ENCODE data around the gene MRPL36.

MRPL36 gene

DNA sequence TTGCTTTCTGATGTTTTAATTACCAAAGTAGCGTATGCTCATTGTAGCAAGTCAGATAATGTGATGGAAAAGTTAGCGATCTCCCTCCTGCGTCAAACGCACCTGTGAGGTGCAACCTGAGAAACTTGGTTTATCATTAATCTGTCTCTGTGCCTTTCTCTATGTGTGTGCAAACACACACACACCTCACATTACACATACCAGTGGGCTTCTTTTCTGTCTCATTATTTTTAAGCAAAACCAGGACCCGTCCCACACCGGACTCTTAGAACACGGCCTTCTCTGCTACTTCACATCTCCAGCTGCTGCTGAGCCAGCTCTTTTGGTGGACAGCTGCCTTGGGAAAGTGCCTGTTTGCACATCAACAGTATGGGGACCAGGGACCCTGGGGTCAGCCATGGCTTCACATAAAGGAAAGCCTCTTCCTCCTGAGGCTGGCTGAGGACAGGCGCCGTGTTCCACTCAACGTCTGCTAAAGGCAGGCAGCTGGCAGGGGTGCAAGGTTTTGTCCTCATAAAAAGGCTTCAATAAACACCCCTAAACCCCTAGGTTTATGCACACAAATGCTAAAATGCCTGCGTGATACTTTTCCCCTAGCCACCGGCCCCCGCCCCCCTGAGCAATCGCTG is 44.2 kb downstream of the MRPL36 start:
- Histone ChIP-seq H3K4ac (ENCODE audit: low read depth in 1 of 2, low read length in 2 of 2) (no peak overlapping the region), H2AK5ac (ENCODE audit: low read length, severe bottlenecking) (no peak overlapping the region), H3K79me1 (replicated peaks; ENCODE audit: low read length, poor library complexity, severe bottlenecking) (no peaks in the 10 kb centered on the region), H3K23ac (ENCODE audit: low read length in 2 of 2) (no peak overlapping the region), H3K4me3 (ENCODE audit: insufficient read depth in 1 of 2, low read depth in 1 of 2, low read length in 2 of 2) (no peak overlapping the region), H3K9me3 (ENCODE audit: control insufficient read depth, low read length) (peaks cover 7% of the 10 kb centered on the region), H3K18ac (ENCODE audit: low read depth in 1 of 2, low read length in 2 of 2) (no peak overlapping the region), H2BK12ac (ENCODE audit: low read length in 2 of 2) (no peak overlapping the region), H2BK15ac (ENCODE audit: low read depth, poor library complexity, severe bottlenecking) (no peak overlapping the region), H3K36me3 (ENCODE audit: control insufficient read depth in 1 of 2, insufficient read depth in 2 of 2, low read depth in 1 of 2, low read length in 2 of 2) (no peaks in the 10 kb centered on the region), H3K4me2 (ENCODE audit: low read length, poor library complexity, severe bottlenecking) (no peak overlapping the region), H3K4me1 (ENCODE audit: control insufficient read depth, insufficient read depth, low read depth, low read length) (no peaks in the 10 kb centered on the region), H3K27ac (ENCODE audit: low read length, poor library complexity, severe bottlenecking) (no peak overlapping the region), H3K14ac (ENCODE audit: low read length in 2 of 2) (no peak overlapping the region), H3K9ac (ENCODE audit: low read length) (no peak overlapping the region), H4K91ac (ENCODE audit: low read length) (no peak overlapping the region), H2BK5ac (ENCODE audit: low read depth, low read length, poor library complexity, severe bottlenecking) (no peak overlapping the region), H2AFZ (ENCODE audit: low read depth, low read length) (no peak overlapping the region), H3K27me3 (ENCODE audit: control insufficient read depth in 1 of 2, insufficient read depth in 1 of 2, low read length in 2 of 2) (peaks cover 1 to 45% of the 10 kb centered on the region in 2 experiments), H4K8ac (ENCODE audit: low read length) (no peak overlapping the region), H2BK120ac (ENCODE audit: low read depth, low read length) (no peak overlapping the region)
- WGBS: 90% methylated on average over 14 of the region's 14 CpGs
- no peak for DNase-seq

DNA sequence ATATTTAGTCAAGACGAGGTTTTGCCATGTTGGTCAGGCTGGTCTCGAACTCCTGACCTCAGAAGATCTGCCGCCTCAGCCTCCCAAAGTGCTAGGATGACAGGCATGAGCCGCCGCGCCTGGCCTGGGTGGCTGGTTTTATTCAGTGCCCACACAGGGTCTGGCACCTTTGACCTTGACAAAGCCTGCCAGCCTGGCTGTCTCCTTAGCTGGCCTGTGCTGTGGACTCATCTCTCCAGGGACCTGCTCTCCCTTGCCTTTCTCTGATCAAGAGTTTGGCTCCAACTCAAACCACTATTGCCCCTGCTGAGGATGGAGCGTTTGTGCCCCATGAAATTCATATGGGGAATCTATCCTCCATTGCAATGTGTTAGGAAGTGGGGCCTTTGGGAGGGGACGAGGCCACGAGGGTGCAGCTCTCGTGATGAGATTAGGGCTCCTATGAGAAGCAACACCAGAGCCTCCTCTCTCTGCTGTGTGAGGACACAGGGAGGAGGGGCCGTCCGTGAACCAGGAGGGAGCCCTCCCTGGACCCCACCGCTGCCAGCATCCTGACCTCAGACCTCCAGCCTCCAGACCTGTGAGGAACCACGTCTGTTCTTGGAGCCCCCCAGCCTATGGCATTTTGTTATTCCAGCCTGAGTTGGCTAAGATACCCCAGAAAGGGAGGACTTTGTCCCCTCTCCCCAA is 45.0 kb downstream of the MRPL36 start:
- Histone ChIP-seq H3K4me2 (ENCODE audit: low read length, poor library complexity, severe bottlenecking) (no peak overlapping the region), H2BK5ac (ENCODE audit: low read depth, low read length, poor library complexity, severe bottlenecking) (no peak overlapping the region), H3K23ac (ENCODE audit: low read length in 2 of 2) (no peak overlapping the region), H3K36me3 (ENCODE audit: control insufficient read depth in 1 of 2, insufficient read depth in 2 of 2, low read depth in 1 of 2, low read length in 2 of 2) (no peaks in the 10 kb centered on the region), H3K27me3 (ENCODE audit: control insufficient read depth in 1 of 2, insufficient read depth in 1 of 2, low read length in 2 of 2) (peaks cover 0 to 45% of the 10 kb centered on the region in 2 experiments), H2BK120ac (ENCODE audit: low read depth, low read length) (no peak overlapping the region), H3K27ac (ENCODE audit: low read length, poor library complexity, severe bottlenecking) (no peak overlapping the region), H3K9me3 (ENCODE audit: control insufficient read depth, low read length) (peaks cover 7% of the 10 kb centered on the region), H4K8ac (ENCODE audit: low read length) (no peak overlapping the region), H3K4me3 (ENCODE audit: insufficient read depth in 1 of 2, low read depth in 1 of 2, low read length in 2 of 2) (no peak overlapping the region), H2BK12ac (ENCODE audit: low read length in 2 of 2) (no peak overlapping the region), H3K4me1 (ENCODE audit: control insufficient read depth, insufficient read depth, low read depth, low read length) (no peaks in the 10 kb centered on the region), H4K91ac (ENCODE audit: low read length) (no peak overlapping the region), H2AK5ac (ENCODE audit: low read length, severe bottlenecking) (no peak overlapping the region), H3K18ac (ENCODE audit: low read depth in 1 of 2, low read length in 2 of 2) (no peak overlapping the region), H3K4ac (ENCODE audit: low read depth in 1 of 2, low read length in 2 of 2) (no peak overlapping the region), H2BK15ac (ENCODE audit: low read depth, poor library complexity, severe bottlenecking) (no peak overlapping the region), H2AFZ (ENCODE audit: low read depth, low read length) (no peak overlapping the region), H3K14ac (ENCODE audit: low read length in 2 of 2) (no peak overlapping the region), H3K9ac (ENCODE audit: low read length) (no peak overlapping the region), H3K79me1 (replicated peaks; ENCODE audit: low read length, poor library complexity, severe bottlenecking) (no peaks in the 10 kb centered on the region)
- 84% methylated on average over 14 of the region's 14 CpGs for WGBS
- no peak for DNase-seq

DNA sequence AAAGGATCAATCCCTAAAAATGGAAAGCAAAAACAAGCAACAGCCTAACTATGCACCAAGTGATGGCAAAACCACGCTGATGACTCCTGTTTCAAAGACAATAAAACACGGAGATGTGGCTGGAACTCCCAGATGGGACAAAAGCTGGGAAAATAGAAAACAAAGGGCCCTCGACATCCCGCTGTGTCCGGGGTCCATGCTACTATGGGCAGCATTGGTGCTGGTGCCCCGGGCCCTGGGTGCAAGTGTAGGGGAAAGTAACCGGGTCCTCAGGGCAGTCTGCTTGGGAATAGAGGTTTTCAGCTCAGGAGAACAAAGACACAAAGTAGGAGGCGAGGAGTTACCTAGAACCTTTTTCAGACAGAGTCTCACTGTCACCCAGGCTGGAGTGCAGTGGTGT is 46.1 kb downstream of the MRPL36 start:
- Histone ChIP-seq H3K79me1 (replicated peaks; ENCODE audit: low read length, poor library complexity, severe bottlenecking) (no peaks in the 10 kb centered on the region), H4K91ac (ENCODE audit: low read length) (no peak overlapping the region), H2BK15ac (ENCODE audit: low read depth, poor library complexity, severe bottlenecking) (no peak overlapping the region), H3K4me1 (ENCODE audit: control insufficient read depth, insufficient read depth, low read depth, low read length) (no peaks in the 10 kb centered on the region), H3K23ac (ENCODE audit: low read length in 2 of 2) (no peak overlapping the region), H3K18ac (ENCODE audit: low read depth in 1 of 2, low read length in 2 of 2) (no peak overlapping the region), H2AFZ (ENCODE audit: low read depth, low read length) (no peak overlapping the region), H2AK5ac (ENCODE audit: low read length, severe bottlenecking) (no peak overlapping the region), H3K4me2 (ENCODE audit: low read length, poor library complexity, severe bottlenecking) (no peak overlapping the region), H2BK120ac (ENCODE audit: low read depth, low read length) (no peak overlapping the region), H2BK5ac (ENCODE audit: low read depth, low read length, poor library complexity, severe bottlenecking) (no peak overlapping the region), H3K4ac (ENCODE audit: low read depth in 1 of 2, low read length in 2 of 2) (no peak overlapping the region), H2BK12ac (ENCODE audit: low read length in 2 of 2) (no peak overlapping the region), H3K27me3 (ENCODE audit: control insufficient read depth in 1 of 2, insufficient read depth in 1 of 2, low read length in 2 of 2) (peaks cover 0 to 48% of the 10 kb centered on the region in 2 experiments), H3K27ac (ENCODE audit: low read length, poor library complexity, severe bottlenecking) (no peak overlapping the region), H3K9ac (ENCODE audit: low read length) (no peak overlapping the region), H3K36me3 (ENCODE audit: control insufficient read depth in 1 of 2, insufficient read depth in 2 of 2, low read depth in 1 of 2, low read length in 2 of 2) (no peaks in the 10 kb centered on the region), H3K4me3 (ENCODE audit: insufficient read depth in 1 of 2, low read depth in 1 of 2, low read length in 2 of 2) (no peak overlapping the region), H3K9me3 (ENCODE audit: control insufficient read depth, low read length) (peaks cover 3% of the 10 kb centered on the region), H3K14ac (ENCODE audit: low read length in 2 of 2) (no peak overlapping the region), H4K8ac (ENCODE audit: low read length) (no peak overlapping the region)
- no peak for DNase-seq
- 73% methylated on average over 8 of the region's 8 CpGs for WGBS

DNA sequence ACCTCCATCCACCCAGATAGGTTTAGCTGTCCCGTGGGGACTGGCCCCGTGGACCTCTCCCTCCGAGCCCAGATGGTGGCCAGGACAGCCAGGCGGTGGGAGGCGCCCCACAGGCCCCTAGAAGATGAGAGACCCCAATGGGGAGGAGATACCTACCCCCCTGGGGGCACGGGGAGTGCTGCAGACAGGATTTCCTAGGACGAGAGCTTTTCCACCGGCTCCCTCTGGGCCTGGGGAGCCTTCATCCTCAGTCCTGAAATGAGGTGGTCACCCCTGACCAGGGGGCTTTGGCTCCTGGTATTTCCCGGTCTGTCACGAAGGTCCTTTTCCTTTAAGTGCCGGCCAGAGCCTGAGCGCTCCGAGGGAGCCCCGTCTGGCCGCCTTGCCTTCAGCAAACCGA is 46.8 kb downstream of the MRPL36 start:
- no peak overlapping the region for H3K9ac ChIP-seq (ENCODE audit: low read length)
- H3K4ac ChIP-seq (ENCODE audit: low read depth in 1 of 2, low read length in 2 of 2): no peak overlapping the region
- H4K91ac ChIP-seq (ENCODE audit: low read length): no peak overlapping the region
- no peak overlapping the region for H2AFZ ChIP-seq (ENCODE audit: low read depth, low read length)
- no peak overlapping the region for H2BK120ac ChIP-seq (ENCODE audit: low read depth, low read length)
- H3K4me2 ChIP-seq (ENCODE audit: low read length, poor library complexity, severe bottlenecking): no peak overlapping the region
- H3K4me3 ChIP-seq (ENCODE audit: insufficient read depth in 1 of 2, low read depth in 1 of 2, low read length in 2 of 2): no peak overlapping the region
- DNase-seq: no peak
- no peaks in the 10 kb centered on the region for H3K9me3 ChIP-seq (ENCODE audit: control insufficient read depth, low read length)
- no peak overlapping the region for H2BK15ac ChIP-seq (ENCODE audit: low read depth, poor library complexity, severe bottlenecking)
- peaks cover 0 to 48% of the 10 kb centered on the region in 2 experiments for H3K27me3 ChIP-seq (ENCODE audit: control insufficient read depth in 1 of 2, insufficient read depth in 1 of 2, low read length in 2 of 2)
- no peak overlapping the region for H3K18ac ChIP-seq (ENCODE audit: low read depth in 1 of 2, low read length in 2 of 2)
- no peak overlapping the region for H4K8ac ChIP-seq (ENCODE audit: low read length)
- no peaks in the 10 kb centered on the region for H3K36me3 ChIP-seq (ENCODE audit: control insufficient read depth in 1 of 2, insufficient read depth in 2 of 2, low read depth in 1 of 2, low read length in 2 of 2)
- H2BK12ac ChIP-seq (ENCODE audit: low read length in 2 of 2): no peak overlapping the region
- H3K23ac ChIP-seq (ENCODE audit: low read length in 2 of 2): no peak overlapping the region
- H3K4me1 ChIP-seq (ENCODE audit: control insufficient read depth, insufficient read depth, low read depth, low read length): no peaks in the 10 kb centered on the region
- no peak overlapping the region for H3K27ac ChIP-seq (ENCODE audit: low read length, poor library complexity, severe bottlenecking)
- no peaks in the 10 kb centered on the region for H3K79me1 ChIP-seq (replicated peaks; ENCODE audit: low read length, poor library complexity, severe bottlenecking)
- H2AK5ac ChIP-seq (ENCODE audit: low read length, severe bottlenecking): no peak overlapping the region
- H2BK5ac ChIP-seq (ENCODE audit: low read depth, low read length, poor library complexity, severe bottlenecking): no peak overlapping the region
- no peak overlapping the region for H3K14ac ChIP-seq (ENCODE audit: low read length in 2 of 2)
- 81% methylated on average over 16 of the region's 16 CpGs for WGBS

Data from mesenchymal stem cell (in vitro differentiated cells and primary cell).